TTC549 (cell line): ENCODE measurements around the gene RAB27A.
"Not testable (repeated sequence)": the region's sequence is repeated elsewhere in the genome, so short reads cannot be mapped to it uniquely, and the experiment has no call there.

Experiments used
- FAIRE-seq: peaks from 2 replicates; lab custom pipeline; 2012; peaks lifted over from hg19 to GRCh38; lab: Jason Lieb, UNC

Gene RAB27A

GRCh38 chr15:55289746-55290527 lies at the start of gene RAB27A:
TSS of gene RAB27A (minus strand) at chr15:55289813. CDS start at chr15:55234934, 54,879 bp downstream.
- FAIRE-seq: no peak

GRCh38 chr15:55337160-55337559 lies 47.5 kb upstream of the RAB27A start:
- no peak for FAIRE-seq

GRCh38 chr15:55334997-55335396 lies 45.4 kb upstream of the RAB27A start:
- no peak for FAIRE-seq

GRCh38 chr15:55334371-55334770 lies 44.8 kb upstream of the RAB27A start:
- no peak for FAIRE-seq

- no peak for FAIRE-seq
Observed at GRCh38 chr15:55327387-55327786, 37.8 kb upstream of the RAB27A start.

- no peak for FAIRE-seq
Observed at GRCh38 chr15:55322467-55322866, 32.9 kb upstream of the RAB27A start.

- no peak for FAIRE-seq
Observed at GRCh38 chr15:55320963-55321362, 31.4 kb upstream of the RAB27A start.

- FAIRE-seq: no peak
Observed at GRCh38 chr15:55320238-55320550, 30.6 kb upstream of the RAB27A start.

GRCh38 chr15:55319537-55320237 lies 30.1 kb upstream of the RAB27A start:
- FAIRE-seq: no peak

GRCh38 chr15:55318588-55319494 lies 29.2 kb upstream of the RAB27A start, which contains the start of the genes PIGB and PIGBOS1:
TSS of gene PIGB (plus strand) at chr15:55319222. CDS start at chr15:55319251, 29 bp downstream.
TSS of gene PIGBOS1 (minus strand) at chr15:55319123. CDS start at chr15:55317792, 1,331 bp downstream.
- FAIRE-seq: no peak

GRCh38 chr15:55302801-55303200 lies 13.2 kb upstream of the RAB27A start:
- not testable (repeated sequence) for FAIRE-seq

GRCh38 chr15:55297315-55297714 lies 7.7 kb upstream of the RAB27A start:
- no peak for FAIRE-seq

GRCh38 chr15:55290528-55291057 lies 980 bp upstream of the RAB27A start:
- FAIRE-seq: no peak

GRCh38 chr15:55289011-55289745 lies 435 bp downstream of the RAB27A start:
- no peak for FAIRE-seq

- no peak for FAIRE-seq
Observed at GRCh38 chr15:55288006-55288717, 1.5 kb downstream of the RAB27A start.

- not testable (repeated sequence) for FAIRE-seq
Observed at GRCh38 chr15:55286442-55287189, 3.0 kb downstream of the RAB27A start.

- no peak for FAIRE-seq
Observed at GRCh38 chr15:55284426-55284825, 5.2 kb downstream of the RAB27A start.

- no peak for FAIRE-seq
Observed at GRCh38 chr15:55283379-55284147, 6.0 kb downstream of the RAB27A start.

GRCh38 chr15:55282284-55282833 lies 7.3 kb downstream of the RAB27A start:
- FAIRE-seq: no peak
